Keratinocyte (primary cell): Measurements from ENCODE around the gene SP110. TPM values are rescaled to one million over a fixed set of nuclear protein-coding genes. Genes with fewer than 3 reads are reported as not detected.
A peak's percentile ranks its signal among the peaks of the same experiment; 100 is the strongest.

Source experiments
- DNase-seq: peaks from one replicate; pipeline ENCODE4 v3.0.0-alpha.2; 2011; ENCODE audit warnings: low read depth, missing footprints, low spot score
- FAIRE-seq: peaks from 2 replicates; lab custom pipeline; 2011; peaks lifted over from hg19 to GRCh38; lab: Jason Lieb, UNC
- H2AFZ ChIP-seq: 2 replicates; pipeline ENCODE4 v1.6.0; 2012; ENCODE audit warnings: low read length, control low read depth, inconsistent platforms; ENCODE audit not compliant: control insufficient read depth
- H3K27ac ChIP-seq: 2 replicates; pipeline ENCODE4 v1.5.1; 2011; ENCODE audit warnings: low read length; ENCODE audit not compliant: control insufficient read depth, insufficient read depth
- H3K27me3 ChIP-seq: 3 replicates; pipeline ENCODE4 v1.6.0; 2011; ENCODE audit warnings: low read length; ENCODE audit not compliant: control insufficient read depth, insufficient read depth; ENCODE audit errors: extremely low read depth
- H3K36me3 ChIP-seq, 2 experiments: 2 replicates in 1 of 2; 3 replicates in 1 of 2; pipeline ENCODE4 v1.5.1; 2011; ENCODE audit warnings: low read length in 2 of 2, mild to moderate bottlenecking in 1 of 2; ENCODE audit not compliant: control insufficient read depth in 2 of 2, insufficient read depth in 2 of 2; ENCODE audit errors: extremely low read depth in 1 of 2
- H3K4me1 ChIP-seq: 3 replicates; pipeline ENCODE4 v1.5.1; 2011; ENCODE audit warnings: low read length; ENCODE audit not compliant: control insufficient read depth, insufficient read depth; ENCODE audit errors: extremely low read depth
- H3K4me2 ChIP-seq: 3 replicates; pipeline ENCODE4 v1.6.0; 2011; ENCODE audit warnings: low read depth, low read length; ENCODE audit not compliant: control insufficient read depth, insufficient read depth; ENCODE audit errors: extremely low read depth
- H3K4me3 ChIP-seq, 3 experiments: fragments of 200-600 bp in 1 of 3; sonication (generic) in 1 of 3; 2 replicates in 2 of 3; 3 replicates in 1 of 3; pipeline ENCODE4 v1.5.1; 2011 to 2016; ENCODE audit warnings: low read length in 3 of 3, mild to moderate bottlenecking in 3 of 3, control low read depth in 2 of 3, inconsistent platforms in 1 of 3, low read depth in 1 of 3, mixed read lengths in 1 of 3, mixed run types in 1 of 3, moderate library complexity in 1 of 3; ENCODE audit not compliant: control insufficient read depth in 2 of 3, insufficient read depth in 2 of 3; ENCODE audit errors: extremely low read depth in 1 of 3
- H3K79me2 ChIP-seq: 2 replicates; pipeline ENCODE4 v1.6.0; 2012; ENCODE audit warnings: low read length; ENCODE audit not compliant: control insufficient read depth, insufficient read depth
- H3K9ac ChIP-seq: 3 replicates; pipeline ENCODE4 v1.6.0; 2011; ENCODE audit warnings: low read length; ENCODE audit not compliant: control insufficient read depth, insufficient read depth; ENCODE audit errors: extremely low read depth
- H3K9me1 ChIP-seq: 3 replicates; pipeline ENCODE4 v1.6.0; 2011; ENCODE audit warnings: low read length; ENCODE audit not compliant: control insufficient read depth, insufficient read depth; ENCODE audit errors: extremely low read depth
- H3K9me3 ChIP-seq: 2 replicates; pipeline ENCODE4 v1.5.1; 2012; ENCODE audit warnings: low read depth, low read length; ENCODE audit not compliant: control insufficient read depth
- H4K20me1 ChIP-seq: 3 replicates; pipeline ENCODE4 v1.6.0; 2011; ENCODE audit warnings: low read length; ENCODE audit not compliant: control insufficient read depth, insufficient read depth; ENCODE audit errors: extremely low read depth
- EZH2 ChIP-seq: IDR thresholded peaks from one replicate; pipeline ENCODE4 v1.6.1; 2012; ENCODE audit warnings: inconsistent platforms, mild to moderate bottlenecking, low read length, moderate library complexity
- dilution Hi-C: fragments of 300-500 bp; cut with MboI; formaldehyde crosslinking; loops from one replicate; pipeline ENCODE4 v1.7.0; 2020; ENCODE audit warnings: low sequenced_read_pairs; ENCODE audit not compliant: extremely low pct_ligation_motif_present
- polyA plus RNA-seq, 5 experiments: library from polyadenylated mRNA; depleted of rRNA in 3 of 5; stranded (reverse) in 3 of 5; stranded (forward) in 1 of 5; unstranded in 1 of 5; fragments of >200 nt; gene quantifications; 1 replicate in 1 of 5; 2 replicates in 3 of 5; 3 replicates in 1 of 5; pipeline versions ENCODE4 v1.2.1 to v1.2.3, GENCODE V29; 2011 to 2012; ENCODE audit warnings: missing spikeins in 2 of 5, low read depth in 1 of 5, low replicate concordance in 1 of 5
- TF ChIP-seq, protein P1 (sequence below), 3 experiments: IDR thresholded peaks in 1 of 3; conservative IDR thresholded peaks in 1 of 3; optimal IDR thresholded peaks in 1 of 3; 2 replicates in 2 of 3; 3 replicates in 1 of 3; pipeline versions ENCODE3 to v1.5.1; 2011; ENCODE audit warnings: low read length in 3 of 3, mild to moderate bottlenecking in 3 of 3, moderate library complexity in 2 of 3, control low read depth in 1 of 3, inconsistent platforms in 1 of 3; ENCODE audit not compliant: insufficient read depth in 2 of 3; ENCODE audit errors: extremely low read depth in 1 of 3

The SP110 gene
- polyA plus RNA-seq, 1 donor (not counting 4 experiments of a cell fraction or from before 2014, with no cell fraction given) = 26.5 TPM

DNA sequence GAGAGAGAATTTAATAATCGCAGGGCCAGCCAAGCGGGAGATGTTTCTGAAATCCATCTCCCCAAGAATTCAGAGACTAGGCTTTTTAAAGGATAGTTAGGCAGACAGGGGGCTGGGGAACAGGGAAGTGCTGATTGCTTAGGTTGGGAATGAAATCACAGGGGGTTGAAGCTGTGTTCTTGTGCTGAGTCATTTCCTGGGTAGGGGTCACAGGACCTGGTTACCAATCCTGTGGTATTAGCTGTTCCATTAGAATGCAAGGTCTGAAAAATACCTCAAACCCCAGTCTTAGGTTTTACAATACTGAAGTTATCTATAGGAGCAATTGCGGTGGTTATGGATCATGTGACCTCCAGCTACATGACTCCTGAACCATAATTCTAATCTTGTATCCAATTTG is 10.3 kb upstream of the SP110 start:
- H3K27me3 ChIP-seq = no peaks in the 10 kb centered on the region
- H3K9ac ChIP-seq = no peak overlapping the region
- no peak overlapping the region for H3K4me3 ChIP-seq
- H3K4me1 ChIP-seq = peaks cover 7% of the 10 kb centered on the region
- no peaks in the 10 kb centered on the region for H3K36me3 ChIP-seq
- DNase-seq = no peak
- FAIRE-seq = peak; percentile 67
- no peaks in the 10 kb centered on the region for H4K20me1 ChIP-seq
- peak overlapping the region; percentile 13 for H3K27ac ChIP-seq
- H3K9me3 ChIP-seq = no peaks in the 10 kb centered on the region
- H2AFZ ChIP-seq = peak overlapping the region; percentile 57
- H3K79me2 ChIP-seq = no peaks in the 10 kb centered on the region
- H3K4me2 ChIP-seq = no peak overlapping the region
- TF ChIP-seq, protein P1, sequence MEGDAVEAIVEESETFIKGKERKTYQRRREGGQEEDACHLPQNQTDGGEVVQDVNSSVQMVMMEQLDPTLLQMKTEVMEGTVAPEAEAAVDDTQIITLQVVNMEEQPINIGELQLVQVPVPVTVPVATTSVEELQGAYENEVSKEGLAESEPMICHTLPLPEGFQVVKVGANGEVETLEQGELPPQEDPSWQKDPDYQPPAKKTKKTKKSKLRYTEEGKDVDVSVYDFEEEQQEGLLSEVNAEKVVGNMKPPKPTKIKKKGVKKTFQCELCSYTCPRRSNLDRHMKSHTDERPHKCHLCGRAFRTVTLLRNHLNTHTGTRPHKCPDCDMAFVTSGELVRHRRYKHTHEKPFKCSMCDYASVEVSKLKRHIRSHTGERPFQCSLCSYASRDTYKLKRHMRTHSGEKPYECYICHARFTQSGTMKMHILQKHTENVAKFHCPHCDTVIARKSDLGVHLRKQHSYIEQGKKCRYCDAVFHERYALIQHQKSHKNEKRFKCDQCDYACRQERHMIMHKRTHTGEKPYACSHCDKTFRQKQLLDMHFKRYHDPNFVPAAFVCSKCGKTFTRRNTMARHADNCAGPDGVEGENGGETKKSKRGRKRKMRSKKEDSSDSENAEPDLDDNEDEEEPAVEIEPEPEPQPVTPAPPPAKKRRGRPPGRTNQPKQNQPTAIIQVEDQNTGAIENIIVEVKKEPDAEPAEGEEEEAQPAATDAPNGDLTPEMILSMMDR (optimal IDR thresholded peaks at IDR 0.05 in 1 of 3, IDR thresholded peaks at IDR 0.05 in 1 of 3, conservative IDR thresholded peaks at IDR 0.05 in 1 of 3; ENCODE audit: extremely low read depth in 1 of 3, insufficient read depth in 2 of 3, low read length in 3 of 3) = no peak
- TF ChIP-seq EZH2 = no peak
- H3K9me1 ChIP-seq = no peaks in the 10 kb centered on the region
- dilution Hi-C loops = no loop called here

DNA sequence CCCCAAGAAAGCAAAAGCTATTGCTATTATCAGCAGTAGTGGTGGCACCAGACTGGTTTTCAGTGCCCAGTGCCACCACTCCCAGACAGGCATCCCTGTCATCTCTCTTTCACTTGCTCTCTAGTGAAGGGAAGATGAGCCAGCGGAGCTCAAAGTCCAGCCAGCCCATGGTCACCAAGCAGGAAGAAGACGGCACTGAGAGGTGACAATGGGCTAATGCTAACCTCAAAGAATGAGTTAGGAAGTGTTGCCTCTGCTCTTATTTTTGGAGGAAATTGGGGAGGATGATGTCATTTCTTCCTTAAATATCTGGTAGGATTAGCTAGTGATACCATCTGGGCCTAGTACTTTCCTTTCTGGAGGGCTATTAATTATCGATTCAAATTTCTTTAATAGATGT is 7.4 kb upstream of the SP110 start:
- Histone ChIP-seq H3K27ac (no peak overlapping the region), H3K27me3 (no peaks in the 10 kb centered on the region), H2AFZ (no peak overlapping the region), H3K4me2 (no peak overlapping the region), H3K9ac (no peak overlapping the region), H3K9me3 (no peaks in the 10 kb centered on the region), H3K9me1 (no peaks in the 10 kb centered on the region), H4K20me1 (no peaks in the 10 kb centered on the region), H3K4me1 (peaks cover 18% of the 10 kb centered on the region), H3K4me3 (no peak overlapping the region), H3K79me2 (no peaks in the 10 kb centered on the region), H3K36me3 (no peaks in the 10 kb centered on the region)
- dilution Hi-C loops = no loop called here
- DNase-seq = no peak
- TF ChIP-seq EZH2 = no peak
- TF ChIP-seq, protein P1 (optimal IDR thresholded peaks at IDR 0.05 in 1 of 3, IDR thresholded peaks at IDR 0.05 in 1 of 3, conservative IDR thresholded peaks at IDR 0.05 in 1 of 3; ENCODE audit: extremely low read depth in 1 of 3, insufficient read depth in 2 of 3, low read length in 3 of 3) = no peak
- FAIRE-seq = no peak
